Measurements from ENCODE around the gene TMEM150A. TPM values are rescaled to one million over a fixed set of nuclear protein-coding genes. Genes with fewer than 3 reads are reported as not detected.

The TMEM150A gene
- polyA plus RNA-seq, 1 donor from 2014 or later, result 8.4 TPM

DNA sequence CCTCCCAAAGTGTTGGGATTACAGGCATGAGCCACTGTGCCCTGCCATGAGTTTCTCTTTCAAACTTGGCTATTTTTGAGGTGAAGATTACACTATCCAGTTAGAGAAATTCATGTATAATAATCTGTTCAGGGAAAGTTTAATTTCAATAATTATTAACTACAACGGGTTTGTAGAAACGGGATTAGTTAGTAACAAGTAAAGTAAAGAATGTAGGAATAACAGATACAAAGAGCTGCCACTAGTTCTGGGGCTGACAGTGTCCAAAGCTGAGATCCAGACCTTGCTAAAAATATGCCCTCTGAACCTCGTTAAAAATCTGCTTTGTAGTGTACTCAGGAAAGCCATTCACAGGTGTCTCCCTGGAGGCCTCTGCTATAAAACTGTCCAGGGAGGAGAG is 48.6 kb upstream of the TMEM150A start:
- no peaks in the 10 kb centered on the region for H3F3A ChIP-seq (ENCODE audit: insufficient read depth, low read length, poor library complexity, severe bottlenecking)
- H3K79me2 ChIP-seq (replicated peaks; ENCODE audit: insufficient read depth, low read length), result no peaks in the 10 kb centered on the region
- TF ChIP-seq, protein P1, sequence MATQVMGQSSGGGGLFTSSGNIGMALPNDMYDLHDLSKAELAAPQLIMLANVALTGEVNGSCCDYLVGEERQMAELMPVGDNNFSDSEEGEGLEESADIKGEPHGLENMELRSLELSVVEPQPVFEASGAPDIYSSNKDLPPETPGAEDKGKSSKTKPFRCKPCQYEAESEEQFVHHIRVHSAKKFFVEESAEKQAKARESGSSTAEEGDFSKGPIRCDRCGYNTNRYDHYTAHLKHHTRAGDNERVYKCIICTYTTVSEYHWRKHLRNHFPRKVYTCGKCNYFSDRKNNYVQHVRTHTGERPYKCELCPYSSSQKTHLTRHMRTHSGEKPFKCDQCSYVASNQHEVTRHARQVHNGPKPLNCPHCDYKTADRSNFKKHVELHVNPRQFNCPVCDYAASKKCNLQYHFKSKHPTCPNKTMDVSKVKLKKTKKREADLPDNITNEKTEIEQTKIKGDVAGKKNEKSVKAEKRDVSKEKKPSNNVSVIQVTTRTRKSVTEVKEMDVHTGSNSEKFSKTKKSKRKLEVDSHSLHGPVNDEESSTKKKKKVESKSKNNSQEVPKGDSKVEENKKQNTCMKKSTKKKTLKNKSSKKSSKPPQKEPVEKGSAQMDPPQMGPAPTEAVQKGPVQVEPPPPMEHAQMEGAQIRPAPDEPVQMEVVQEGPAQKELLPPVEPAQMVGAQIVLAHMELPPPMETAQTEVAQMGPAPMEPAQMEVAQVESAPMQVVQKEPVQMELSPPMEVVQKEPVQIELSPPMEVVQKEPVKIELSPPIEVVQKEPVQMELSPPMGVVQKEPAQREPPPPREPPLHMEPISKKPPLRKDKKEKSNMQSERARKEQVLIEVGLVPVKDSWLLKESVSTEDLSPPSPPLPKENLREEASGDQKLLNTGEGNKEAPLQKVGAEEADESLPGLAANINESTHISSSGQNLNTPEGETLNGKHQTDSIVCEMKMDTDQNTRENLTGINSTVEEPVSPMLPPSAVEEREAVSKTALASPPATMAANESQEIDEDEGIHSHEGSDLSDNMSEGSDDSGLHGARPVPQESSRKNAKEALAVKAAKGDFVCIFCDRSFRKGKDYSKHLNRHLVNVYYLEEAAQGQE (IDR thresholded peaks at IDR 0.05; ENCODE audit: borderline replicate concordance), result no peak
- no peak for TF ChIP-seq TAF1 (IDR thresholded peaks at IDR 0.05; ENCODE audit: low read depth)
- no peak for TF ChIP-seq SMC3 (conservative IDR thresholded peaks at IDR 0.05; ENCODE audit: poor library complexity)
- TF ChIP-seq MXI1 (conservative IDR thresholded peaks at IDR 0.05; ENCODE audit: poor library complexity, severe bottlenecking), result no peak
- no peak for TF ChIP-seq POLR2AphosphoS5 (IDR thresholded peaks at IDR 0.05)
- no peak for TF ChIP-seq RAD21 (conservative IDR thresholded peaks at IDR 0.05)
- no peak for TF ChIP-seq CTCF (IDR thresholded peaks at IDR 0.05; ENCODE audit: poor library complexity, severe bottlenecking)
- TF ChIP-seq EP300 (conservative IDR thresholded peaks at IDR 0.05; ENCODE audit: poor library complexity, severe bottlenecking), result no peak
- no peak for TF ChIP-seq EZH2 (IDR thresholded peaks at IDR 0.05; ENCODE audit: borderline replicate concordance, insufficient read depth, low read length, poor library complexity, severe bottlenecking)
- H3K9ac ChIP-seq (ENCODE audit: low read length), result no peak overlapping the region
- H2AFZ ChIP-seq (ENCODE audit: low read depth, low read length), result no peak overlapping the region
- no peaks in the 10 kb centered on the region for H3K9me3 ChIP-seq (ENCODE audit: low read length)
- no peak overlapping the region for H3K27ac ChIP-seq (ENCODE audit: low read length)
- no peaks in the 10 kb centered on the region for H3K27me3 ChIP-seq (ENCODE audit: insufficient read depth, low read depth, low read length)
- H3K4me2 ChIP-seq (ENCODE audit: low read length), result no peak overlapping the region
- H4K20me1 ChIP-seq (ENCODE audit: insufficient read depth), result no peaks in the 10 kb centered on the region
- no peaks in the 10 kb centered on the region for H3K9me2 ChIP-seq (ENCODE audit: insufficient read depth, low read length)
- no peak overlapping the region for H3K4me3 ChIP-seq (ENCODE audit: low read length)
- H3K36me3 ChIP-seq (ENCODE audit: insufficient read depth, low read length), result peaks cover 11% of the 10 kb centered on the region

DNA sequence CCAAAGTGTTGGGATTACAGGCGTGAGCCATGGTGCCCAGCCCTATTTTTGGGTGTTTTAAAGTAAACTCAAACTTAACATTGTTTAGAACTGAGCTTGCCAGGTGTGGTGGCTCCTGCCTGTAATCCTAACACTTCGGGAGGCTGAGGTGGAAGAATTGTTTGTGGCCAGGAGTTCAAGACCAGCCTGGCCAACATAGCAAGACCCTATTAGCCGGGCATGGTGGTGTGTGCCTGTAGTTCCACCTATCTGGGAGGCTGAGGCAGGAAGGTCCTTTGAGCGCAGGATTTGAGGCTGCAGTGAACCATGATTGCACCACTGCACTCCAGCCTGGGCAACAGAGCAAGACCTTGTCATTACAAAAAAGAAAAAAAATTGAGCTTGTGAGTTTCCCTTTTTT is 48.0 kb upstream of the TMEM150A start:
- Histone ChIP-seq H3K79me2 (replicated peaks; ENCODE audit: insufficient read depth, low read length) (no peaks in the 10 kb centered on the region), H3K4me2 (ENCODE audit: low read length) (no peak overlapping the region), H3K27ac (ENCODE audit: low read length) (no peak overlapping the region), H3K36me3 (ENCODE audit: insufficient read depth, low read length) (peaks cover 11% of the 10 kb centered on the region), H2AFZ (ENCODE audit: low read depth, low read length) (no peak overlapping the region), H4K20me1 (ENCODE audit: insufficient read depth) (no peaks in the 10 kb centered on the region), H3K9me3 (ENCODE audit: low read length) (no peaks in the 10 kb centered on the region), H3K27me3 (ENCODE audit: insufficient read depth, low read depth, low read length) (no peaks in the 10 kb centered on the region), H3K4me3 (ENCODE audit: low read length) (no peak overlapping the region), H3K9me2 (ENCODE audit: insufficient read depth, low read length) (no peaks in the 10 kb centered on the region), H3K9ac (ENCODE audit: low read length) (no peak overlapping the region), H3F3A (ENCODE audit: insufficient read depth, low read length, poor library complexity, severe bottlenecking) (no peaks in the 10 kb centered on the region)
- no peak for TF ChIP-seq SMC3 (conservative IDR thresholded peaks at IDR 0.05; ENCODE audit: poor library complexity)
- no peak for TF ChIP-seq EZH2 (IDR thresholded peaks at IDR 0.05; ENCODE audit: borderline replicate concordance, insufficient read depth, low read length, poor library complexity, severe bottlenecking)
- TF ChIP-seq CTCF (IDR thresholded peaks at IDR 0.05; ENCODE audit: poor library complexity, severe bottlenecking), result no peak
- TF ChIP-seq, protein P1 (IDR thresholded peaks at IDR 0.05; ENCODE audit: borderline replicate concordance), result no peak
- TF ChIP-seq MXI1 (conservative IDR thresholded peaks at IDR 0.05; ENCODE audit: poor library complexity, severe bottlenecking), result no peak
- TF ChIP-seq TAF1 (IDR thresholded peaks at IDR 0.05; ENCODE audit: low read depth), result no peak
- no peak for TF ChIP-seq EP300 (conservative IDR thresholded peaks at IDR 0.05; ENCODE audit: poor library complexity, severe bottlenecking)
- no peak for TF ChIP-seq RAD21 (conservative IDR thresholded peaks at IDR 0.05)
- TF ChIP-seq POLR2AphosphoS5 (IDR thresholded peaks at IDR 0.05), result no peak
